HG03066 (cell line): Measurements from ENCODE around the gene TBC1D3D.
"Not testable (repeated sequence)": the region's sequence is repeated elsewhere in the genome, so short reads cannot be mapped to it uniquely, and the experiment has no call there.

Experiments
- ATAC-seq: cut with Tn5 transposase; IDR thresholded peaks from one replicate; pipeline ENCODE4 v1.9.1; 2021; ENCODE audit warnings: low read depth; ENCODE audit not compliant: unreplicated experiment

TBC1D3D gene

DNA sequence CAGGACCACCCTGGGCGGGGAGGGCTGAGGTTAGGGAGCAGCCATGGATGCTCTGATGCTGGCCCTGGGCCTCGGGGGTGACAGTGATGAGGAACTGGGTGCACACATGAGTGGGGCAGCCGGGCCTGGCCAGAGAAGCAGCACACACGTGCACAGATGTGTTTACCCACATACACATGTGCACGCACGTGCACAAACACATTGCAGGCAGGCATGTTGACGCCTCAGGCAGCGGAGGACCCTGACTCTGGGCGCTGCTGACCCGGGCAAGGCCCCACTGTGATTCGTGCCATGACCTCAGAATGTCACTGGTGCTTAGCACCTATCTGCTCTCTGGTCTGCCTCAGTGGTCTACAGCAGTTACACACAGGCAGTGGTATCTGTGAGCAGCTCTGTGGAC, at the start of gene TBC1D3D:
Gene TBC1D3D, plus strand, starts transcription at position 301 of the 400 bp plus-strand sequence. CDS start 1,585 bp downstream, outside the sequence.
- not testable (repeated sequence) for ATAC-seq

DNA sequence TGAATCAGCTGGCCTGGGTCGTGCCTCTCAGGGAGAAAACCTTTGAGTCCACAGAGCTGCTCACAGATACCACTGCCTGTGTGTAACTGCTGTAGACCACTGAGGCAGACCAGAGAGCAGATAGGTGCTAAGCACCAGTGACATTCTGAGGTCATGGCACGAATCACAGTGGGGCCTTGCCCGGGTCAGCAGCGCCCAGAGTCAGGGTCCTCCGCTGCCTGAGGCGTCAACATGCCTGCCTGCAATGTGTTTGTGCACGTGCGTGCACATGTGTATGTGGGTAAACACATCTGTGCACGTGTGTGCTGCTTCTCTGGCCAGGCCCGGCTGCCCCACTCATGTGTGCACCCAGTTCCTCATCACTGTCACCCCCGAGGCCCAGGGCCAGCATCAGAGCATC, 14.8 kb upstream of the TBC1D3D start, which contains the start of gene TBC1D3L:
Gene TBC1D3L, minus strand, starts transcription at position 101 of the 400 bp plus-strand sequence. CDS start 1,540 bp downstream, outside the sequence.
- not testable (repeated sequence) for ATAC-seq
